Measurements from ENCODE around the gene PTGFRN.

Gene PTGFRN

DNA sequence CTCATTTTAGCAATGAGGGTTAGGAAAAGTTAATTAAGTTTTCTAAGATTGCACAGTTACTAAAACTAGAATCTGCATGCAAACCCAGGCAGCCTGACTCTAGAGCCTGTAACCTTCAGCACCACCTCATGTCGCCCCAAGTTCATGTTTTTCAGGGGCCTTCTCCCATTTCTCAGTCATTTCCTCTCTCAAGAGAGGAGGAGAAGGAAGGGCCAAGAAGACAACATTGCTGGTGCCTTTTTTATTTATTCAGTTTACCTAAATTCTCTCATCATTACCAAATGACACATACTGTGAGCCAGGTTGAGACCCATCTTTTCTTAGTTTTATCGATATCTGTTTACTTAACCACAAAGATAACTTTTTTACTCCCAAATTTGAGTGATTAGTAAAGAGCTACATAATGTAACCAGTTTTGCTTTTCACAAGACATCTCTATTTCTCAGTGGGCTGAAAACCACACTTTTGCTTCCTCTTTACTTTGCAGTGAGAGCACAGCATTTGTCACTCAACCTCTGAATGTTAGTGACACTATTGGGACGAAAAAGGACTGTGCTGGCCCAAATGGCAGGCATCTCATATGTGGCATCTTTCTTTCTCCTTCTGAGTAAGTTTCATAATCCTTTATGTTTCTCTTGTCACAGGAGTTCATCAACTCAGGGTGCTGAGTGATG lies 91.7 kb downstream of the PTGFRN start, which contains the start of gene CD101:
Gene CD101 (plus strand): TSS at position 507 of the 674 bp plus-strand sequence. CDS start 58 bp downstream, at position 565.
- DNase-seq = no peak
- TF ChIP-seq, protein P1, sequence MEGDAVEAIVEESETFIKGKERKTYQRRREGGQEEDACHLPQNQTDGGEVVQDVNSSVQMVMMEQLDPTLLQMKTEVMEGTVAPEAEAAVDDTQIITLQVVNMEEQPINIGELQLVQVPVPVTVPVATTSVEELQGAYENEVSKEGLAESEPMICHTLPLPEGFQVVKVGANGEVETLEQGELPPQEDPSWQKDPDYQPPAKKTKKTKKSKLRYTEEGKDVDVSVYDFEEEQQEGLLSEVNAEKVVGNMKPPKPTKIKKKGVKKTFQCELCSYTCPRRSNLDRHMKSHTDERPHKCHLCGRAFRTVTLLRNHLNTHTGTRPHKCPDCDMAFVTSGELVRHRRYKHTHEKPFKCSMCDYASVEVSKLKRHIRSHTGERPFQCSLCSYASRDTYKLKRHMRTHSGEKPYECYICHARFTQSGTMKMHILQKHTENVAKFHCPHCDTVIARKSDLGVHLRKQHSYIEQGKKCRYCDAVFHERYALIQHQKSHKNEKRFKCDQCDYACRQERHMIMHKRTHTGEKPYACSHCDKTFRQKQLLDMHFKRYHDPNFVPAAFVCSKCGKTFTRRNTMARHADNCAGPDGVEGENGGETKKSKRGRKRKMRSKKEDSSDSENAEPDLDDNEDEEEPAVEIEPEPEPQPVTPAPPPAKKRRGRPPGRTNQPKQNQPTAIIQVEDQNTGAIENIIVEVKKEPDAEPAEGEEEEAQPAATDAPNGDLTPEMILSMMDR (IDR thresholded peaks at IDR 0.05) = no peak
- H3K4me1 ChIP-seq = no peaks in the 10 kb centered on the region
- no peak within 1 kb of the TSS for H3K27ac ChIP-seq
- no peak within 1 kb of the TSS for H3K4me3 ChIP-seq
- H3K36me3 ChIP-seq = no peaks in the 10 kb centered on the region
- H3K9me3 ChIP-seq = no peaks in the 10 kb centered on the region
- intact Hi-C loops (cut with DNase I; ENCODE audit: low total_unique reads) = no loop called here
- H3K27me3 ChIP-seq = no peaks in the 10 kb centered on the region

DNA sequence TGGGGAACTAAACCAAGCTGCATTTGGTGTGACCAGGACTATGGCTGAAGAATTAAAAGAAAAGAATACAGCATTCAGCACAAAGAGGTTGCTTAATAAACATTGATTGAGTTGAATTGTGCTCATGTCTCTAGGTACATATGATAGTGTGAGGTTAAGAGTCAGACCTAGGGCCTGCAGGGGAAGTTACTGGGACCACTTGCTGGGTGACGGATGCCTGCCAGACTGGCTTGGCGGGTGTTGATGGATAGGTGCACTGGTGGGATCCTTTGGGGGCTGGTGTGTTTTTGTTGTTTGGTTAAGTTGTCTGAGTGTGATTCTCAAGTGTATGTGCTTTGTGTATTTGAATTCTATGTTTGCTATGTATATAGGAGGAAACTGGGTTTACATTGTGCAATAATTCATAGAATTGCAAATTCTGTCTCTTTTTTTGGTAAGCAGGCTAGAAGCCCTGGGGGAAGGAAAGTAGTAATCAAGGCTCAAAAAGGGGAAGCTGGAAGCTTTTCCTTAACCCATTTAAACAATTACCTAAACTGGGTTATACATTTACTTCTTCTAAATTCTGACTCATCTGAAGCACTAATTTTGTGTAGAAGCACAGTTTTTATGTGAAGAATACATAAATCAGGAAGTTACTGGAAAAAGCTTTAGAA lies 93.6 kb downstream of the PTGFRN start:
- intact Hi-C loops (cut with DNase I; ENCODE audit: low total_unique reads) = no loop called here
- TF ChIP-seq, protein P1 (IDR thresholded peaks at IDR 0.05) = no peak
- DNase-seq = no peak
- Histone ChIP-seq H3K4me3 (no peak overlapping the region), H3K27ac (no peak overlapping the region), H3K36me3 (no peaks in the 10 kb centered on the region), H3K9me3 (no peaks in the 10 kb centered on the region), H3K4me1 (no peaks in the 10 kb centered on the region), H3K27me3 (no peaks in the 10 kb centered on the region)

DNA sequence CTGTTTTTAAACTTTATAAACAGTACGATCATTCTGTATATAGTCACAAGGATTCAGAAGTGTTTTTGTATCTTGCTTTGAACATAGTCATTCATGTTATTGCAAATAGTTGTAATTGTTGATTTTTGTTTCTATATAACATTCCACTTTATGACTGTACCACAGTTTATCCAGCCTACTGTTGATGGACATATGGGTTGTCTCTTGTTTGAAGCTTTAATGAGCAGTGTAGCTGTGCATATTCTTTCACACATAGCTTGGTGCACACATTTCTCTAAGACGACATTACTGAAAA lies 98.0 kb downstream of the PTGFRN start:
- no peak for DNase-seq
- Histone ChIP-seq H3K36me3 (no peaks in the 10 kb centered on the region), H3K4me3 (no peak overlapping the region), H3K9me3 (no peaks in the 10 kb centered on the region), H3K27ac (no peak overlapping the region), H3K4me1 (no peaks in the 10 kb centered on the region), H3K27me3 (no peaks in the 10 kb centered on the region)
- intact Hi-C loops (cut with DNase I; ENCODE audit: low total_unique reads) = no loop called here
- TF ChIP-seq, protein P1 (IDR thresholded peaks at IDR 0.05) = no peak

DNA sequence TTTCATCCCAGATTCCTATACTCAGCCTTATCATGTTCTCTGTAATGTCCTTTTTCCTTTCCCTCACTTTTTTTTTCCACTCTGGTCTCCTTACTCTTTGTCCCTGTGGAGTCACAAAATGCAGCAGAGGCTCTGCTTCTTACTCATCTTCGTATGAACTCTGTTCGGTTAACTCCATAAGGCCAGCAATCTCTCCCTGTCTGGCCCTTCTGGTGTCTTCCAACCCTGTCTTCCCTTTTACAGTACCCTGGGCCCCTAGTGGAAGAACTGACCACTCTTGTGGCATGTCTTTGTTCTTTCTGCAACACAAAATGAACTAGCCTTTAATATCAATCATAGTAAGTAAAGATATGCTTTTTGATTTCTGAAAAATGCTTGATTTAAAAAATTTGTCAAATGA lies 98.9 kb downstream of the PTGFRN start:
- intact Hi-C loops (cut with DNase I; ENCODE audit: low total_unique reads) = no loop called here
- TF ChIP-seq, protein P1 (IDR thresholded peaks at IDR 0.05) = no peak
- H3K4me1 ChIP-seq = no peaks in the 10 kb centered on the region
- H3K27me3 ChIP-seq = no peaks in the 10 kb centered on the region
- no peak overlapping the region for H3K27ac ChIP-seq
- H3K36me3 ChIP-seq = no peaks in the 10 kb centered on the region
- H3K4me3 ChIP-seq = no peak overlapping the region
- DNase-seq = no peak
- no peaks in the 10 kb centered on the region for H3K9me3 ChIP-seq

DNA sequence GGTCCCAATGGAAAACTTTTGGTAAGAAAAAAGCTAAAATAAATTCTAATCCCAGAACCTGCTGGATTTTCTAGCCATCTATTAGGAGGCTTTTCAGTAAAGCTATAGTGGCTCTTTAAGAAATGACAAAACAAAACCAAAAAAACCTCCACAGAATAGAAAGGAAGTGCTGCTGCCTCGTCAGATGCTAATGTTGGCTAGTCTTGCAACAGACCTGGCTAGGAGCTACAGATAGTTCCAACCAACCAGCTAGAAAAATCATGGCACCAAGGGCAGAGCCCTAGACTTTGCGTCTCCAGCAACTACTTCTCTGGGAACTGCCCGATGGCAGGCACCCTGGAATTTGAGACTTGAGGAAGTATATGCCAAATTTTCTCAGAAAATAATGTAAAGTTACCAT lies 99.4 kb downstream of the PTGFRN start:
- H3K27ac ChIP-seq = no peak overlapping the region
- no peaks in the 10 kb centered on the region for H3K27me3 ChIP-seq
- intact Hi-C loops (cut with DNase I; ENCODE audit: low total_unique reads) = no loop called here
- H3K4me1 ChIP-seq = no peaks in the 10 kb centered on the region
- no peak overlapping the region for H3K4me3 ChIP-seq
- TF ChIP-seq, protein P1 (IDR thresholded peaks at IDR 0.05) = no peak
- DNase-seq = no peak
- H3K36me3 ChIP-seq = no peaks in the 10 kb centered on the region
- no peaks in the 10 kb centered on the region for H3K9me3 ChIP-seq

All from tibial artery (tissue), 4 donors.